ENCODE results near the gene BMPER. TPM values are rescaled to one million over a fixed set of nuclear protein-coding genes. Genes with fewer than 3 reads are reported as not detected.
A peak's percentile ranks its signal among the peaks of the same experiment; 100 is the strongest.

BMPER gene
- total and polyA plus RNA-seq, 12 donors, result 0.29 to 1.9 (median 0.85) TPM; not detected in 2

- Histone ChIP-seq H3K27me3 (no peaks in the 10 kb centered on the region), H3K4me3 (no peak overlapping the region), H3K9me3 (replicated peaks in 1 of 3) (no peaks in the 10 kb centered on the region), H3K4me1 (replicated peaks in 1 of 2) (peaks cover 0 to 6% of the 10 kb centered on the region in 2 donors), H3K36me3 (replicated peaks in 1 of 2) (no peaks in the 10 kb centered on the region), H3K27ac (no peak overlapping the region)
- intact Hi-C loops (cut with DNase I), result no loop called here
- TF ChIP-seq CTCF (IDR thresholded peaks at IDR 0.05) (no peak), POLR2A (IDR thresholded peaks at IDR 0.05) (no peak)
- WGBS, 4 donors, result 63 to 71% (median 69%) methylated on average over 4 of the region's 4 CpGs
- DNase-seq, result no peak
Observed at GRCh38 chr7:33873981-33874750, 31.2 kb upstream of the BMPER start.

GRCh38 chr7:33874943-33875342 is 30.4 kb upstream of the BMPER start:
- Histone ChIP-seq H3K27ac (no peak overlapping the region), H3K36me3 (replicated peaks in 1 of 2) (no peaks in the 10 kb centered on the region), H3K4me3 (no peak overlapping the region), H3K27me3 (no peaks in the 10 kb centered on the region), H3K4me1 (replicated peaks in 1 of 2) (peaks cover 0 to 6% of the 10 kb centered on the region in 2 donors), H3K9me3 (replicated peaks in 1 of 3) (no peaks in the 10 kb centered on the region)
- no peak for TF ChIP-seq POLR2A (IDR thresholded peaks at IDR 0.05)
- TF ChIP-seq CTCF (IDR thresholded peaks at IDR 0.05), result no peak
- WGBS, 4 donors, result 44 to 64% (median 56%) methylated on average over 5 of the region's 5 CpGs
- intact Hi-C loops (cut with DNase I), result no loop called here
- DNase-seq, result peak in 3 of 7 donors; percentile 16 to 28 (median 17)

- H3K9me3 ChIP-seq (replicated peaks in 1 of 3), result no peaks in the 10 kb centered on the region
- H3K4me1 ChIP-seq (replicated peaks in 1 of 2), result peaks cover 0 to 6% of the 10 kb centered on the region in 2 donors
- intact Hi-C loops (cut with DNase I), result no loop called here
- no peaks in the 10 kb centered on the region for H3K36me3 ChIP-seq (replicated peaks in 1 of 2)
- H3K27ac ChIP-seq, result no peak overlapping the region
- DNase-seq, result no peak
- TF ChIP-seq CTCF (IDR thresholded peaks at IDR 0.05) (no peak), POLR2A (IDR thresholded peaks at IDR 0.05) (no peak)
- WGBS, 4 donors, result 52 to 70% (median 59%) methylated on average over 3 of the region's 3 CpGs
- no peak overlapping the region for H3K4me3 ChIP-seq
- no peaks in the 10 kb centered on the region for H3K27me3 ChIP-seq
Observed at GRCh38 chr7:33876596-33877274, 28.6 kb upstream of the BMPER start.

- Histone ChIP-seq H3K9me3 (replicated peaks in 1 of 3) (no peaks in the 10 kb centered on the region), H3K4me3 (no peak overlapping the region), H3K36me3 (replicated peaks in 1 of 2) (no peaks in the 10 kb centered on the region), H3K27ac (no peak overlapping the region), H3K27me3 (no peaks in the 10 kb centered on the region), H3K4me1 (replicated peaks in 1 of 2) (peaks cover 0 to 6% of the 10 kb centered on the region in 2 donors)
- intact Hi-C loops (cut with DNase I), result no loop called here
- no peak for DNase-seq
- TF ChIP-seq POLR2A (IDR thresholded peaks at IDR 0.05) (no peak), CTCF (IDR thresholded peaks at IDR 0.05) (no peak)
Observed at GRCh38 chr7:33880787-33881186, 24.6 kb upstream of the BMPER start.

Measured in adrenal gland (tissue), 12 donors.